HG03439 (cell line): Measurements from ENCODE around the gene TUBGCP5.

ENCODE experiments used
- ATAC-seq: cut with Tn5 transposase; IDR thresholded peaks from one replicate; pipeline ENCODE4 v1.9.1; 2021; ENCODE audit warnings: mild to moderate bottlenecking, moderate library complexity; ENCODE audit not compliant: unreplicated experiment

Gene TUBGCP5

DNA sequence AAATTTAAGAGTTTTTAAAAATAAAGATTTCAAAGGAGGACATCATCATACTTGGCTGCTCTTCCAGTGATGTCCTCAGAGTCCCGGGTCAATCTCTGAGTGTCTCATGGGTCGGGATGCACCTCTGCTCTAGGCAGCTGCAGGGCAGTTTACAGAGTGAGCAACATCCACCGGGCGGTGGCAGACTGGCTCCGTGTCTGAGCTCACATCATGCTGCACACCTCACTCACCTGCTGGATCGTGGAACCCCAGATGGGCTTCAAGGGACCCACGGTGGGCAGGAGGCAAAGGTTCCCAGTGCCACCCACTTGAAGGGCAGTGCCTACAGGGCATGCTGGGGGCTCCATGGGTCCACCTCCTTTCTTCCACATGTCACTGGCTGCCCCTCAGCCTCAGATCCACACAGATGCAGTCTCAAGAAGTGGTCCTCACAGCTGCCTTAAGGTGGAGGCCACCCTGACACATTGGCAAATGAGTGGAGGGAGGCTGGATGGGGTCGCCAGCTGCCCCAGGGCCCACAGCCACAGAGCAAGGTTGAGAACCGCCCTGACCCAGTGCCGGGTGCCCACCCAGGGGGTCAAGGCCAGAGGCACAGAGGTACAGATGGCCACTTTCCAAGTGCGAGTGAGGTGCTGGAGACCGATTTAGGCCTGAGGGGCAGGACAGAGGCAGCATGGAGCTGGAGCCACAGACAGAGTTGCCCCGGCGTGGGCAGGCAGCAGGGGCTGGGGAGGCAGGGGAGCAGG lies 84.4 kb downstream of the TUBGCP5 start:
- ATAC-seq: no peak

DNA sequence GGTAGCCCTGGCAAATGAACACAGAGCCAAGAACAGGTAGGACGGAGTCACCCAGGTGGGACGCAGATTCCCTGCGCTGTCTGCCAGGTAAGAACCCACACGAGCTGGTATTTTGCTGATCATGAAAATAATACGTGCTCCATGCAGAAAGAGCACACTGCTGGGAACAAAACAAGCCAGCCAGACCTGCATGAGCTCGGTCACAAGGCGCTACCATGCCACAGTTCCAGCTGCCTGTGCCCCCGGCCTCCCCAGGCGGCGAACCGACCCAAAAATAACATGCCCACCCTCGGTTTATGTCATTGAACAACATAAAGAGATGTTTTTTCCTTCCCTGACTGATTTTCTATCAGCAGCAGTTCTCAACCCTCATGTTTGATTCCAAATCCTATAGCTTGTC lies 85.0 kb downstream of the TUBGCP5 start:
- no peak for ATAC-seq

DNA sequence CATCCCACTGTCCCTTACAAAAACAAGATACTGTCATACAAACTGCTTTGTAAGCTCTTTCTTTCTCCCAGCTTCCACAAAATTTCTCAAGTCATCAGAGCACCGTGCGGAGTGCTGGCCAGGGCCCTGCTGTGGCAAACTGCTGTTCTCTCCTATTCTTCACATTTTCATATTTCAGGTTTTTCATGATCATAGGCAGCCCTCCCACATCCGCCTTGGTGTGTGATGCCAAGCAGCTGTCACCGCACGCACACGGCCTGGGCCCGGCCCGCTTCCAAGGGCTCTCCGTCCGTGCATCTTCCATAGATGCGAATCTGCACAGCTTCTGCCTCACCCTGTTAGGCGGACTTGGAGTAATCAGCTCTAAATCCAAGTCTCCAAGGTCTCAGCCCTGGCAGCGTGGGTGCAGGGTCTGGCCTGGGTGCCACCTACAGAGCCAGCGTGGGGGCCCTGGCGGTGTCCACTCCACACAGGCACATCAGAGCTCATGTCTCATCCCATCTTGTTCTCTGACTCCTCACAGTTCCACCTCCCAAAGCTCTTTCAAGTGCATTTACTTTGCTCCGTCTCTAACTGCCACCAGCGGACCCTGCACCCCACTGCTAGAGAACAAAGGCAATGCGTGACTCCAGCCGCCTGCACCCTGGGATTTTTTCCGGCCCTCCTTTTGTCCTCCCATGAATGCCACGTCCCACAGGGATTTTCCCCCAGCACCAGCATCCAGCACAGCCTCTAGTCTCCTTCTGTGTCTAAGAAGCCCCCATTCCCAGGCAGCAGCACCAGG lies 86.4 kb downstream of the TUBGCP5 start:
- ATAC-seq: no peak

DNA sequence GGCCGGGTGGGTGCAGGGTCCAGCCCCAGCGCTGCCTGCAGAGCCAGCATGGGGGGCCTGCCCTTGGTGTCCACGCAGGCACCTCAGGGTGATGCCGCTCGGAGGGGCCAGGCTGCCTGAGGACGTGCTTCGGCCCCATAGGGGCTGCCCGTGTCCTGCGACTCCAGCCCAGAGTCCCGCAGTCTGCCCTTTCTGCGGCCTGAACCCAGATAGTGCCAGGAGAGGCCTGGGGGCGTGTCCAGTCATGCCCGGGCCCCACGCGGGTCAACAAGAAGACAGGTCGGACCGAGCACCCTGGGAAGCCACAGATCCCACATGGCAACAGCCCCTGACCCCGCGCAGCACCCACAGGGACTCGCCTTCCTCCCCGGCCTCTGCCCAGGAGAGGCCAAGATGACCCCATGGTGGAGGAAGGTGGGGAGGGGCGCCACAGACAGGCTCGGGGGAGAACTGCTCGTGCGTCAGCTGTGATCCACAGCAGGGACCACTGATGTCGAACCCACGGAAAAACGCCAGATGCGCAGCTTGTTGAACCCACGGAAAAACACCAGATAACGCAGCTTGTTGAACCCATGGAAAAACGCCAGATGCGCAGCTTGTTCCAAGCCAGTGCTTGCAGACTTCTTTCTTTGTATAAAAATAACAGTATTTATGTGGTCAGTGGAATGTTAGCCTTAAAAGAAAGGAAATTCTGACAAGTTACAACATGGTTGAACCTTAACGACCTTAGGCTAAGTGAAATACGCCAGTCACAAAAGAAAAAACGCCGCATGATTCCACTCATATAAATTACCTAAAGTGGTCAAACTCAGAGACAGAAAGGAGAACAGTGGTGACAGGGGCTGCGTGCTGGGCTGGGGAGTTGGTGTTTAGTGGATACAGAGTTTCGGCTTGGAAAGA lies 87.7 kb downstream of the TUBGCP5 start:
- no peak for ATAC-seq

DNA sequence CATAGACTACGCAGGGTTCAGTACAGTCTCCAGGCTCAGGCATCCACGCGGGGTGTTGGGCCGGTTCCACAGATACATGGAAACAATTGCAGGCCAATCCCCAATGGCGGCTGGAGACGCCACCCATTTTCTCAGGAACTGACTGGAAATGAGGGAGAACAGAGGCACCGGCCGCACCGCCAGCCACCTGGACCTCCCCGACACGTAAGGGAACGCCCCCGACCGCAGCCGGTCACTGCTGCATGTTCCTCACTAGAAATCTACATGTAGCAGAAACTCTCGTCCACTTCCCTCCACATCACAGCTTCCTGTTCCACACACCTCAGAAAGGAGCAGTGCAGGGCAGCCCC lies 88.4 kb downstream of the TUBGCP5 start:
- ATAC-seq: no peak

- ATAC-seq: no peak
Observed at GRCh38 chr15:22950256-22950990, 88.9 kb downstream of the TUBGCP5 start.
